ENCODE data around the gene CSN1S1.

- TF ChIP-seq ZNF274 (IDR thresholded peaks at IDR 0.05; ENCODE audit: low read depth, low read length) (no peak), SUZ12 (IDR thresholded peaks at IDR 0.05; ENCODE audit: extremely low read depth, insufficient read depth, insufficient read length) (no peak), YY1 (IDR thresholded peaks at IDR 0.05; ENCODE audit: insufficient read depth, insufficient read length) (no peak)
Observed at GRCh38 chr4:69882150-69882549, 48.7 kb upstream of the CSN1S1 start.

Measured in NT2/D1 (cell line).